ENCODE data around the gene PKN2.
"Not testable (repeated sequence)": the region's sequence is repeated elsewhere in the genome, so short reads cannot be mapped to it uniquely, and the experiment has no call there.

PKN2 gene

DNA sequence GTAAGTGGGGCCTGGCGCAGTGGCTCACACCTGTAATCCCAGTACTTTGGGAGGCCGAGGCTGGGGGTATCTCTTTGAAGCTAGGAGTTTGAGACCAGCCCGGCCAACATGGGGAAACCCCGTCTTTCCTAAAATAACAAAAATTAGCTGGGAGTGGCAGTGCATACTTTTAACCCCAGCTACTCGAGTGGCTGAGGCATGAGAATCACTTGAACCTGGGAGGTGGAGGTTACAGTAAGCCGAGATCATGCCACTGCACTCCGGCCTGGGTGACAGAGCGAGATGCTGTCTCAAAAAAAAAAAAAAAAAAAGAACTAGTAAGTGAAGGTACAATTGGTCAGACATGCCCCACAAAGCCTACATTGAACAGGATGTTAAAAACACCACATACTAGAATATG is 196.6 kb downstream of the PKN2 start:
- DNase-seq (ENCODE audit: low spot score) = not testable (repeated sequence)

- DNase-seq (ENCODE audit: low spot score) = no peak
Measured at GRCh38 chr1:88883156-88883555, 199.1 kb downstream of the PKN2 start.

Data from hematopoietic multipotent progenitor cell treated with erythropoietin and hydrocortisone succinate and interleukin-3 and kit ligand, for 15 days (in vitro differentiated cells).